ENCODE data around the gene ITK. TPM values are rescaled to one million over a fixed set of nuclear protein-coding genes. Genes with fewer than 3 reads are reported as not detected.

The ITK gene
- total and polyA plus RNA-seq, 2 donors (not counting 1 experiment from before 2014, with no cell fraction given): 0.75 to 1.1 TPM

- peak overlapping the region; percentile 23 for H3K4me2 ChIP-seq (replicated peaks; ENCODE audit: low read depth, low read length, poor library complexity, severe bottlenecking)
- H3K4me3 ChIP-seq (ENCODE audit: control extremely low read depth in 1 of 5, extremely low read depth in 1 of 5, insufficient read depth in 1 of 5, low read depth in 2 of 5, low read length in 4 of 5): no peak overlapping the region
- H3K4me1 ChIP-seq (ENCODE audit: control insufficient read depth in 2 of 2, insufficient read depth in 2 of 2, low read length in 2 of 2): peaks cover 61 to 79% of the 10 kb centered on the region in 2 donors
These were observed 100.3 kb downstream of the ITK start for GRCh38 chr5:157280927-157281326.

GRCh38 chr5:157282150-157282549 is 101.5 kb downstream of the ITK start:
- peaks cover 79% of the 10 kb centered on the region for H3K4me1 Mint-ChIP-seq

More at GRCh38 chr5:157280927-157281326, 100.3 kb downstream of the ITK start:
- ATAC-seq (ENCODE audit: low read depth) (no peak), DNase-seq (no peak)
- Histone ChIP-seq H2AFZ (ENCODE audit: insufficient read depth, low read depth, low read length, poor library complexity, severe bottlenecking) (no peak overlapping the region), H3K9ac (ENCODE audit: low read length) (no peak overlapping the region), H3K9me3 (ENCODE audit: control extremely low read depth in 1 of 3, control insufficient read depth in 2 of 3, insufficient read depth in 1 of 3, low read length in 2 of 3) (peaks cover 0 to 5% (median 0%) of the 10 kb centered on the region in 3 donors), H3K27ac (ENCODE audit: low read length in 2 of 2) (peak overlapping the region; percentile 5 to 67), H3K36me3 (replicated peaks in 1 of 2; ENCODE audit: control extremely low read depth in 1 of 2, control insufficient read depth in 1 of 2, extremely low read depth in 1 of 2, insufficient read depth in 2 of 2, low read length in 1 of 2) (peaks cover 5 to 14% of the 10 kb centered on the region in 2 experiments), H3K27me3 (replicated peaks in 1 of 4; ENCODE audit: control extremely low read depth in 1 of 4, control insufficient read depth in 3 of 4, insufficient read depth in 4 of 4, low read length in 3 of 4) (no peaks in the 10 kb centered on the region), H4K20me1 (ENCODE audit: control insufficient read depth, insufficient read depth, low read length, poor library complexity, severe bottlenecking) (peaks cover 48% of the 10 kb centered on the region), H3K79me2 (ENCODE audit: control insufficient read depth, insufficient read depth, low read length) (peaks cover 98% of the 10 kb centered on the region)
- no peaks in the 10 kb centered on the region for H3K27me3 Mint-ChIP-seq
- peaks cover 88% of the 10 kb centered on the region for H3K4me1 Mint-ChIP-seq
- POLR2A ChIA-PET: no interaction called here
- intact Hi-C loops (cut with micrococcal nuclease): no loop called here
- CTCF ChIA-PET: interaction anchor here (1.1 kb wide), 1 partner anchor 8 kb away, joined by 3 read pairs; no protein-coding TSS in a partner anchor
- peak overlapping the region; percentile 15 for H3K4me3 Mint-ChIP-seq
- no CpG with 5 or more reads among the region's 3 CpGs for WGBS (ENCODE audit: insufficient coverage)
- H3K9me3 Mint-ChIP-seq (ENCODE audit: insufficient read depth): no peaks in the 10 kb centered on the region
- peak overlapping the region; percentile 27 for H3K27ac Mint-ChIP-seq
- TF ChIP-seq CTCF (IDR thresholded peaks at IDR 0.05): no peak
- TF ChIP-seq EZH2 (IDR thresholded peaks at IDR 0.05; ENCODE audit: borderline replicate concordance, insufficient read depth, low read depth, low read length, poor library complexity, severe bottlenecking): no peak

More at GRCh38 chr5:157282150-157282549, 101.5 kb downstream of the ITK start:
- Histone ChIP-seq H3K9ac (ENCODE audit: low read length) (no peak overlapping the region), H4K20me1 (ENCODE audit: control insufficient read depth, insufficient read depth, low read length, poor library complexity, severe bottlenecking) (peaks cover 54% of the 10 kb centered on the region), H3K4me2 (replicated peaks; ENCODE audit: low read depth, low read length, poor library complexity, severe bottlenecking) (no peak overlapping the region), H2AFZ (ENCODE audit: insufficient read depth, low read depth, low read length, poor library complexity, severe bottlenecking) (no peak overlapping the region), H3K4me3 (ENCODE audit: control extremely low read depth in 1 of 5, extremely low read depth in 1 of 5, insufficient read depth in 1 of 5, low read depth in 2 of 5, low read length in 4 of 5) (no peak overlapping the region), H3K9me3 (ENCODE audit: control extremely low read depth in 1 of 3, control insufficient read depth in 2 of 3, insufficient read depth in 1 of 3, low read length in 2 of 3) (peaks cover 0 to 5% (median 0%) of the 10 kb centered on the region in 3 donors), H3K79me2 (ENCODE audit: control insufficient read depth, insufficient read depth, low read length) (peaks cover 94% of the 10 kb centered on the region), H3K4me1 (ENCODE audit: control insufficient read depth in 2 of 2, insufficient read depth in 2 of 2, low read length in 2 of 2) (peaks cover 57 to 66% of the 10 kb centered on the region in 2 donors), H3K27me3 (replicated peaks in 1 of 4; ENCODE audit: control extremely low read depth in 1 of 4, control insufficient read depth in 3 of 4, insufficient read depth in 4 of 4, low read length in 3 of 4) (no peaks in the 10 kb centered on the region), H3K27ac (ENCODE audit: low read length in 2 of 2) (peak overlapping the region; percentile 63 to 75), H3K36me3 (replicated peaks in 1 of 2; ENCODE audit: control extremely low read depth in 1 of 2, control insufficient read depth in 1 of 2, extremely low read depth in 1 of 2, insufficient read depth in 2 of 2, low read length in 1 of 2) (peaks cover 8 to 23% of the 10 kb centered on the region in 2 experiments)
- DNase-seq (no peak), ATAC-seq (ENCODE audit: low read depth) (no peak)
- no peak for TF ChIP-seq EZH2 (IDR thresholded peaks at IDR 0.05; ENCODE audit: borderline replicate concordance, insufficient read depth, low read depth, low read length, poor library complexity, severe bottlenecking)
- no peak for TF ChIP-seq CTCF (IDR thresholded peaks at IDR 0.05)
- H3K27me3 Mint-ChIP-seq: no peaks in the 10 kb centered on the region
- no peaks in the 10 kb centered on the region for H3K9me3 Mint-ChIP-seq (ENCODE audit: insufficient read depth)
- ChIA-PET POLR2A (no interaction called here), CTCF (interaction anchor here (1.1 kb wide), 1 partner anchor 9 kb away, joined by 3 read pairs; no protein-coding TSS in a partner anchor)
- H3K4me3 Mint-ChIP-seq: peak overlapping the region; percentile 50
- H3K27ac Mint-ChIP-seq: peak overlapping the region; percentile 84
- intact Hi-C loops (cut with micrococcal nuclease): no loop called here

All from B cell (primary cell).